HG02623 (cell line): ENCODE measurements around the gene SFT2D3.

Experiments
- ATAC-seq: cut with Tn5 transposase; IDR thresholded peaks from one replicate; pipeline ENCODE4 v1.9.1; 2021; ENCODE audit warnings: moderate library complexity; ENCODE audit not compliant: unreplicated experiment

Gene SFT2D3

GRCh38 chr2:127740665-127741288 lies 39.5 kb downstream of the SFT2D3 start:
- no peak for ATAC-seq

GRCh38 chr2:127743477-127744026 lies 42.3 kb downstream of the SFT2D3 start:
- ATAC-seq, result no peak

DNA sequence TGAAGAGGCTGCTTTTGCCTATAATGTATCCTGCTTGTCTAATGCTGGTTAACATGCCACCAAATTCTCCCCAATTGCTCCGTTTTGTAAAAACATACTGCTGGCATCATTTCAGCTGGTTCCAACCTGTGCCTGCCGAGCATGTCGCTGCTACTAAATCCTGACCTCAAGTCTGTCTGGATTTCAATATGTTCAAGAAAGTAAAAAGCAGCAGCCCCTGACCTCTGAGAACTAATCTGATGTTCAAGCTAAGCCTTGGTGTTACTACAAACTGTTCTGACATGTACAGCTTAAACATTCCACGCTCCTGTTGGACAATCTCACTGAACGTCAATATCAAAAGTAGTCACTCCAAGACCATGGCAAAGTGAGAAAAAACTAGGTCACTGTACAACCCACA lies 46.3 kb downstream of the SFT2D3 start:
- no peak for ATAC-seq

- ATAC-seq, result peak; percentile 98
These were observed 48.2 kb downstream of the SFT2D3 start for GRCh38 chr2:127749537-127749936.

- ATAC-seq, result no peak
These were observed 52.1 kb downstream of the SFT2D3 start for GRCh38 chr2:127753374-127753773.

DNA sequence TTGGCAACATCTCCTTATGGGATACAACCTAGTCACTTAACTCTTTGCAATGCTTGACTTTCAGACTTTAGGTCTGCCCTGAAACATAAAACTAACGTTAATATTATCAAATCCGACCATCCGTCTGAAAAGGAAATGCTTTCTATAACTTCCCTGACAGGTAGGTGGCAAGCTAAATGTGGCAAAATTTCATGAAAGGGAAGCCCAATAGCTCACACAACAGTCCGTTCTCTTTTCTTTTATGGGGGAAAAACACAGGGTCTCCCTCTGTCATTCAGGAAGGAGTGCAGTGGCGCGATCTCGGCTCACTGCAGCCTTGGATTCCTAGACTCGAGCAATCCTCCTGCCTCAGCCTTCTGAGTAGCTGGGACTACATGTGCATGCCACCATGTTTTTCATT lies 52.9 kb downstream of the SFT2D3 start:
- ATAC-seq, result no peak
